HUES6 (cell line): ENCODE data around the gene PDE3B.
"Not testable (repeated sequence)": the region's sequence is repeated elsewhere in the genome, so short reads cannot be mapped to it uniquely, and the experiment has no call there.

Experiments
- H3K27ac ChIP-seq: 2 replicates; pipeline ENCODE4 v1.7.0; 2013; ENCODE audit warnings: low read depth, mild to moderate bottlenecking, low read length, inconsistent platforms
- H3K27me3 ChIP-seq: 2 replicates; pipeline ENCODE4 v1.6.1; 2013; ENCODE audit warnings: low read length; ENCODE audit not compliant: control insufficient read depth, insufficient read depth
- H3K36me3 ChIP-seq: 2 replicates; pipeline ENCODE4 v1.6.1; 2013; ENCODE audit warnings: low read length; ENCODE audit not compliant: control insufficient read depth, insufficient read depth
- H3K4me1 ChIP-seq: 2 replicates; pipeline ENCODE4 v1.6.1; 2013; ENCODE audit warnings: low read length; ENCODE audit not compliant: control insufficient read depth, insufficient read depth
- H3K4me3 ChIP-seq: 2 replicates; pipeline ENCODE4 v1.5.1; 2013; ENCODE audit warnings: low read depth, low read length
- H3K9ac ChIP-seq: one replicate; pipeline ENCODE4 v1.6.1; 2013; ENCODE audit warnings: mild to moderate bottlenecking, low read length
- H3K9me3 ChIP-seq: 2 replicates; pipeline ENCODE4 v1.6.1; 2013; ENCODE audit warnings: low read depth, low read length; ENCODE audit not compliant: control insufficient read depth, insufficient read depth

The PDE3B gene

GRCh38 chr11:14775897-14776296, 132.3 kb downstream of the PDE3B start:
- peaks cover 13% of the 10 kb centered on the region for H3K9me3 ChIP-seq
- no peak overlapping the region for H3K27ac ChIP-seq
- no peaks in the 10 kb centered on the region for H3K4me1 ChIP-seq
- H3K4me3 ChIP-seq = no peak overlapping the region
- H3K36me3 ChIP-seq = no peaks in the 10 kb centered on the region
- no peaks in the 10 kb centered on the region for H3K27me3 ChIP-seq
- no peak overlapping the region for H3K9ac ChIP-seq

- peaks cover 13% of the 10 kb centered on the region for H3K9me3 ChIP-seq
- H3K27ac ChIP-seq, H3K27me3 ChIP-seq, H3K4me3 ChIP-seq, H3K9ac ChIP-seq, H3K36me3 ChIP-seq, H3K4me1 ChIP-seq: not testable (repeated sequence)
Measured at GRCh38 chr11:14778460-14778859, 134.9 kb downstream of the PDE3B start.

GRCh38 chr11:14783788-14784187, 140.2 kb downstream of the PDE3B start:
- no peak overlapping the region for H3K27ac ChIP-seq
- no peaks in the 10 kb centered on the region for H3K36me3 ChIP-seq
- H3K27me3 ChIP-seq = no peaks in the 10 kb centered on the region
- no peak overlapping the region for H3K9ac ChIP-seq
- H3K9me3 ChIP-seq = no peaks in the 10 kb centered on the region
- H3K4me1 ChIP-seq = no peaks in the 10 kb centered on the region
- H3K4me3 ChIP-seq = no peak overlapping the region

DNA sequence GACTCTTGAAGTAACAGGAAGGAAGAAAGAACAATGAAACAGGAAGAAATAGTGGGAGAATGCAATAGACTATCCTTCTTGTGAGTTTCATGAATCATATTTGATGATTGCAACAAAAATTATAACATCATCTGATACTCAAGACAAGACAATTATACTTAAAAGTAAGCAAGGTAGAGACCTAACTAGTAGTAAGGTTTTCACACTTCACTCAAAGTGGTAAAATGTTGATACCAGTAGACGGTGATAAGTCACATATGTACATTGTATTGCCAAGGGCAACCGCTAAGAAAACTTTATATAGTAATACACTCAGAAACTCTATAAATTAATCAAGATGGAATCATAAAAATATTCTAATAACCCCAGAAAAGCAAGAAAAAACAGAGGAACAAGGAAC, 140.6 kb downstream of the PDE3B start:
- Histone ChIP-seq H3K4me3 (no peak overlapping the region), H3K36me3 (no peaks in the 10 kb centered on the region), H3K27ac (no peak overlapping the region)

DNA sequence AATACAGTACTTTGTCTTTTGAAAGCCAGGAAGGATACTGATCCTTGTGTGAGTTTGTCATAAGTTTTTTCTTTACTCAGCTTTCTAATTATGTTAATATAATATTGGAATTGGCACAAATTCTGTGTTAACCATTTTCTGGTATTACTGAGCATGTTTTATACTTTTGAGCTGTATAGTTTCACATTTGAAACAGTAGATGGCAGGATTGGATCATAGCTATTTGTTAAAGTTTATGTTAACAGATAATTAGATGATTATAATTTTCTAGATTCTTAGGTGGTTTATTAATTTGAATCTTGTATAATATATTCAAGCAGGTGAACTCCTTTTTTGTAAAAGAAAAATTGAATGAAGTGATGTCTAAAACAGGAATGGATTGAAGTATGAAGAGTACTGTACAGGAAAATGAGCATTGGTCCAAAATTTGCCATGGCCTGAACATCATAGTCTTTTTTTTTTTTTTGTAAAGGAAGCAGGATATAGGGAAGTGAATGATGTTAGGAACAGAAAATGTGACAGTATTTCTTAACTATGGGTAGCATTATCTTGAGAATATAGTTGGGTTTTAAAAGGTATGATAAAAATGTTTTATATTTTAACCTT, 146.4 kb downstream of the PDE3B start:
- no peak overlapping the region for H3K27ac ChIP-seq
- no peaks in the 10 kb centered on the region for H3K27me3 ChIP-seq
- H3K4me3 ChIP-seq = no peak overlapping the region
- no peak overlapping the region for H3K9ac ChIP-seq
- no peaks in the 10 kb centered on the region for H3K9me3 ChIP-seq
- peaks cover 4% of the 10 kb centered on the region; the same call in 1 of the 2 replicates for H3K4me1 ChIP-seq
- no peaks in the 10 kb centered on the region for H3K36me3 ChIP-seq

More for the DNA sequence above, 140.6 kb downstream of the PDE3B start:
- H3K9me3 ChIP-seq = no peaks in the 10 kb centered on the region
- H3K4me1 ChIP-seq = no peaks in the 10 kb centered on the region
- no peak overlapping the region for H3K9ac ChIP-seq
- no peaks in the 10 kb centered on the region for H3K27me3 ChIP-seq

- Histone ChIP-seq H3K4me1 (peaks cover 4% of the 10 kb centered on the region; the same call in 1 of the 2 replicates), H3K27ac (no peak overlapping the region)
Measured at GRCh38 chr11:14793546-14793945, 149.9 kb downstream of the PDE3B start.

DNA sequence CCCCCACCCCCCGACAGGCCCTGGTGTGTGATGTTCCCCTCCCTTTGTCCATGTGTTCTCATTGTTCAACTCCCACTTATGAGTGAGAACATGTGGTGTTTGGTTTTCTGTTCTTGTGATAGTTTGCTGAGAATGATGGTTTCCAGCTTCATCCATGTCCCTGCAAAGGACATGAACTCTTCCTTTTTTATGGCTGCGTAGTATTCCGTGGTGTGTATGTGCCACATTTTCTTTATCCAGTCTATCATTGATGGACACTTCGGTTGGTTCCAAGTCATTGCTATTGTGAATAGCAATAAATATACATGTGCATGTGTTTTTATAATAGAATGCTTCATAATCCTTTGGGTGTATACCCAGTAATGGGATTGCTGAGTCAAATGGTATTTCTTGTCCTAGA, 152.4 kb downstream of the PDE3B start:
- not testable (repeated sequence) for H3K4me3 ChIP-seq, H3K4me1 ChIP-seq, H3K9me3 ChIP-seq, H3K27ac ChIP-seq, H3K27me3 ChIP-seq, H3K36me3 ChIP-seq, H3K9ac ChIP-seq

More at GRCh38 chr11:14793546-14793945, 149.9 kb downstream of the PDE3B start:
- Histone ChIP-seq H3K36me3 (no peaks in the 10 kb centered on the region), H3K9ac (no peak overlapping the region), H3K9me3 (no peaks in the 10 kb centered on the region), H3K4me3 (no peak overlapping the region), H3K27me3 (no peaks in the 10 kb centered on the region)

GRCh38 chr11:14803846-14804245, 160.2 kb downstream of the PDE3B start:
- Histone ChIP-seq H3K9me3 (no peaks in the 10 kb centered on the region), H3K4me1 (no peaks in the 10 kb centered on the region), H3K4me3 (no peak overlapping the region), H3K27ac (no peak overlapping the region), H3K9ac (no peak overlapping the region), H3K36me3 (no peaks in the 10 kb centered on the region), H3K27me3 (no peaks in the 10 kb centered on the region)

GRCh38 chr11:14809466-14809865, 165.9 kb downstream of the PDE3B start:
- no peaks in the 10 kb centered on the region for H3K27me3 ChIP-seq
- H3K4me1 ChIP-seq = no peaks in the 10 kb centered on the region
- H3K4me3 ChIP-seq = no peak overlapping the region
- H3K27ac ChIP-seq = no peak overlapping the region
- H3K9ac ChIP-seq = no peak overlapping the region
- H3K9me3 ChIP-seq = no peaks in the 10 kb centered on the region
- no peaks in the 10 kb centered on the region for H3K36me3 ChIP-seq

DNA sequence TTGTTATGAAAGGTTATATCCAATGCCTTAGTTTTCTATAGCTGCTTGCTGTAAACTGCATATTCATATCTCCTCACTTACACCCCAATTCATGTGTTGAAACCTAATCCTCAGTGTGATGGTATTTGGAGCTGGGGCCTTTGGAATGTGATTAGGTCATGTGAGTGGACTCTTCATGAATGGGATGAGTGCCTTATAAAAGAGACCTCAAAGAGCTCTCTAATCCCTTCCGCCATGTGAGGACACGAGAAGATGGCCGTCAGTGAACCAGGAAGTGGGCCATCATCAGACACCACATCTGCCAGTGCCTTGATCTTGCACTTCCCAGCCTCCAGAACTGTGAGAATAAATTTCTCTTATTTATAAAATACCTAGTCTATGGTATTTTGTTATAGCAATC, 169.2 kb downstream of the PDE3B start:
- H3K4me3 ChIP-seq = no peak overlapping the region
- no peaks in the 10 kb centered on the region for H3K9me3 ChIP-seq
- no peaks in the 10 kb centered on the region for H3K27me3 ChIP-seq
- no peaks in the 10 kb centered on the region for H3K36me3 ChIP-seq
- no peaks in the 10 kb centered on the region for H3K4me1 ChIP-seq
- H3K9ac ChIP-seq = no peak overlapping the region
- no peak overlapping the region for H3K27ac ChIP-seq

- Histone ChIP-seq H3K27me3 (no peaks in the 10 kb centered on the region), H3K4me1 (no peaks in the 10 kb centered on the region), H3K36me3 (no peaks in the 10 kb centered on the region), H3K9me3 (no peaks in the 10 kb centered on the region), H3K9ac (no peak overlapping the region), H3K4me3 (no peak overlapping the region), H3K27ac (no peak overlapping the region)
Measured at GRCh38 chr11:14813516-14813915, 169.9 kb downstream of the PDE3B start.

DNA sequence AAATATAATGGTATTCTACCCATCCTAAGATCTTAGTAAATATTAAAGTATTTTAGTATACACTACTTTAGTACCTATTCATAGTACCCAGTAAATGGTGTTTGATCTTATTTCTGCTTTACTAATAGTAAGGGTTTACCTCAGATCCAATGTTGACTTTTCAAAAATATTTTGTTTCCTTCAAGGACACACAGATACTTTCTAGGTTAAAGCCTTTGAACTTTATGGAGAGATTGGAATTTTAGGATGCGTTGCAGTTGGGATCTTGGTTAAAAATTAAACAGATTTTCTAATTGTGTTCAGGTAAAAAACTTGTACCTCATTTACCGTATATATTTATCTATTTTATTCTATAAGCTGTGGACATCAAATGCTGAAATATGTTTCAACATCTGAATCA, 175.2 kb downstream of the PDE3B start:
- no peak overlapping the region for H3K4me3 ChIP-seq

More for the DNA sequence above, 175.2 kb downstream of the PDE3B start:
- Histone ChIP-seq H3K27ac (no peak overlapping the region), H3K4me1 (no peaks in the 10 kb centered on the region), H3K9me3 (no peaks in the 10 kb centered on the region), H3K27me3 (no peaks in the 10 kb centered on the region), H3K9ac (no peak overlapping the region), H3K36me3 (no peaks in the 10 kb centered on the region)
